SU-DHL-6 (cell line): ENCODE data around the gene PPP2R2D.

Experiments used
- EZH2phosphoT487 ChIP-seq: fragments of 200-600 bp; sonication (generic), shearing (Covaris generic); conservative IDR thresholded peaks from 2 replicates; pipeline ENCODE4 v1.6.1; 2018; ENCODE audit warnings: mild to moderate bottlenecking, antibody characterized with exemption, low read length, moderate library complexity, mixed read lengths
- TF ChIP-seq, protein P1 (sequence below): fragments of 200-600 bp; sonication (generic); IDR thresholded peaks from one replicate; pipeline ENCODE4 v1.5.1; 2017; ENCODE audit warnings: antibody characterized with exemption, mild to moderate bottlenecking, low read length, moderate library complexity; ENCODE audit not compliant: insufficient read depth, poor library complexity, severe bottlenecking

DNA sequence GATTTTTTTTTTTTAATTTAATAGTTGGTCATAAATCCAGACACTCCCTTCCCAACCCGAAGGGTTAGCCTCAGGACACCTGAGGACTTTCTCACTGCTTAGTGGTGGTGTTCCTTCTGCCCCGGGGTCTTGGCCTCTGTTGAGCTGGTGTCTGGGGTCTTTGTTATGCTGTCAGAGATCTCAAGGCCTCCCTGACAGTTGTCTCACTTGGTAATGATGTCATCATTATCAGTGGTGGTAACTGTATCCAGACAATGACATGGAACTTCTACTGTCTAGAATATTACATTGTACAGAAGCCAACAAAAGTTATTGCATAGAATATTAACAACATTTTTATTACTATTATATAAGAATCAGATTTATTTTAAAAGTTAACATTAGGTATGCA is 32.9 kb downstream of the PPP2R2D start:
- TF ChIP-seq, protein P1, sequence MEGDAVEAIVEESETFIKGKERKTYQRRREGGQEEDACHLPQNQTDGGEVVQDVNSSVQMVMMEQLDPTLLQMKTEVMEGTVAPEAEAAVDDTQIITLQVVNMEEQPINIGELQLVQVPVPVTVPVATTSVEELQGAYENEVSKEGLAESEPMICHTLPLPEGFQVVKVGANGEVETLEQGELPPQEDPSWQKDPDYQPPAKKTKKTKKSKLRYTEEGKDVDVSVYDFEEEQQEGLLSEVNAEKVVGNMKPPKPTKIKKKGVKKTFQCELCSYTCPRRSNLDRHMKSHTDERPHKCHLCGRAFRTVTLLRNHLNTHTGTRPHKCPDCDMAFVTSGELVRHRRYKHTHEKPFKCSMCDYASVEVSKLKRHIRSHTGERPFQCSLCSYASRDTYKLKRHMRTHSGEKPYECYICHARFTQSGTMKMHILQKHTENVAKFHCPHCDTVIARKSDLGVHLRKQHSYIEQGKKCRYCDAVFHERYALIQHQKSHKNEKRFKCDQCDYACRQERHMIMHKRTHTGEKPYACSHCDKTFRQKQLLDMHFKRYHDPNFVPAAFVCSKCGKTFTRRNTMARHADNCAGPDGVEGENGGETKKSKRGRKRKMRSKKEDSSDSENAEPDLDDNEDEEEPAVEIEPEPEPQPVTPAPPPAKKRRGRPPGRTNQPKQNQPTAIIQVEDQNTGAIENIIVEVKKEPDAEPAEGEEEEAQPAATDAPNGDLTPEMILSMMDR: no peak
- no peak for TF ChIP-seq EZH2phosphoT487
